Lower leg skin (tissue), 3 donors: Measurements from ENCODE around the gene PPP2R5C.

Experiments used
- CTCF ChIP-seq, 3 donors: fragments of 450-650 bp; IDR thresholded peaks; one replicate each; pipeline ENCODE4 v1.5.1; 2016; ENCODE audit warnings: antibody characterized with exemption in 3 of 3, mild to moderate bottlenecking in 3 of 3, moderate library complexity in 2 of 3
- POLR2A ChIP-seq, 2 donors: fragments of 450-650 bp; IDR thresholded peaks; one replicate each; pipeline ENCODE4 v1.6.1; 2016 to 2017; ENCODE audit warnings: antibody characterized with exemption in 2 of 2, mild to moderate bottlenecking in 1 of 2, moderate library complexity in 1 of 2

- TF ChIP-seq POLR2A (IDR thresholded peaks at IDR 0.05) = no peak
- no peak for TF ChIP-seq CTCF (IDR thresholded peaks at IDR 0.05)
Observed at GRCh38 chr14:101887219-101887618, 125.7 kb downstream of the PPP2R5C start.
